Activated CD4-positive, CD25-positive, alpha-beta regulatory T cell treated with anti-CD3 and anti-CD28 coated beads, Interleukin-2, amount 50 U/mL, for 72 hours (primary cell): ENCODE results near the gene HTR3D.
"Not testable (repeated sequence)": the region's sequence is repeated elsewhere in the genome, so short reads cannot be mapped to it uniquely, and the experiment has no call there.

Experiments used
- DNase-seq: peaks from one replicate; pipeline ENCODE4 v3.0.0; 2021

The HTR3D gene, protein sequence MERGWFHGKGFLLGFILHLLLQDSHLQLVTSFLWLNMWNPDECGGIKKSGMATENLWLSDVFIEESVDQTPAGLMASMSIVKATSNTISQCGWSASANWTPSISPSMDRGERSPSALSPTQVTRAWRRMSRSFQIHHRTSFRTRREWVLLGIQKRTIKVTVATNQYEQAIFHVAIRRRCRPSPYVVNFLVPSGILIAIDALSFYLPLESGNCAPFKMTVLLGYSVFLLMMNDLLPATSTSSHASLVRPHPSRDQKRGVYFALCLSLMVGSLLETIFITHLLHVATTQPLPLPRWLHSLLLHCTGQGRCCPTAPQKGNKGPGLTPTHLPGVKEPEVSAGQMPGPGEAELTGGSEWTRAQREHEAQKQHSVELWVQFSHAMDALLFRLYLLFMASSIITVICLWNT

GRCh38 chr3:184031187-184031792 is at the start of gene HTR3D:
Gene HTR3D (plus strand): TSS chr3:184031742. CDS start chr3:184031742, 0 bp downstream.
- no peak for DNase-seq

GRCh38 chr3:183981990-183982644 is 49.4 kb upstream of the HTR3D start:
- DNase-seq: no peak

GRCh38 chr3:183984127-183984740 is 47.3 kb upstream of the HTR3D start:
- no peak for DNase-seq

GRCh38 chr3:183984749-183985729 is 46.5 kb upstream of the HTR3D start:
- DNase-seq: no peak

DNA sequence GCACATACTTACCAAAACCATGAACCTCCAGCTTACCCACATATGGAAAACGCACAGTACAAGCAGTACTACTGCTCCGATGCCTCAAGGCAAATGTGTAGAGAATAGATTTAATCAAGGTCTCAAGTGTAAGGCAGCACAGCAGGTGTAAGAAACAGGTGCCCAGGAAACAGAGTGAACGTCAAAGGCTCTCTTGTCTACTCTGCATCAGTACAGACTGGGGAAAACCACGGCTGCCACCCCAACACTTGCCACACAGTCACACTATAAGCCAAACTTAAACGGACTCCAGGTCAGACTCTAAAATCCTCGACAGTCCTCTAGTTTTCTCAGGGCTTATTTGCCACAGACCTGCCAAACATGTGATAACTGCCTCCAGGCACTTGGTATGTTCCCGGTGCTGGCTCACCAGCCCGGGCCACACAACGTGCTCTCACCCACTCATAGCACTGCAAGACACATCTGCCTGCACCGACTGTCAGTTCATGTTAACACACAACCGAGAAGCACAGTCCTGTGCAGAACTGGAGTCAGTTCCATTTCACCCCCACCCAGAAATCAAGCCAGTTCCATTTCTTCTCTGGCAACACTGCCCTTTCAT is 44.4 kb upstream of the HTR3D start:
- DNase-seq: no peak

- no peak for DNase-seq
These were observed 43.2 kb upstream of the HTR3D start for GRCh38 chr3:183988216-183988790.

DNA sequence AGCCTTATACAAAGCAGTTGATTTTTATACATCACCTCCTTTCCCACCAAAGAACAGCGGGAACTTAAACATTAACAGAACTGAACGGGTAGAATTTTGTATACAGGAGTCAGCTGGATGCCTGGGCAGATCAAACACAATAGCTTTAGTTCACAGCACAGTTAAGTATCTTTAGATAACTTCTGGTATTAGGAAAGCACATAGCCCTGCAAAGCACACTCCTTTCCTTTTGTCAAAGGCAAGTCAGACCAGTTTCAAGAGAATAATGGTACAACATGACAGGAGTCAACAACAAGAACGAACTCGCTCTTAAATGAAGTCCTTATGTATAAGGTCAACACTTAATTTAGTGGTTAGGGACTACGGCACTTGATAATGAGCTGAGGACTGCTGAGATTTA is 40.1 kb upstream of the HTR3D start:
- no peak for DNase-seq

DNA sequence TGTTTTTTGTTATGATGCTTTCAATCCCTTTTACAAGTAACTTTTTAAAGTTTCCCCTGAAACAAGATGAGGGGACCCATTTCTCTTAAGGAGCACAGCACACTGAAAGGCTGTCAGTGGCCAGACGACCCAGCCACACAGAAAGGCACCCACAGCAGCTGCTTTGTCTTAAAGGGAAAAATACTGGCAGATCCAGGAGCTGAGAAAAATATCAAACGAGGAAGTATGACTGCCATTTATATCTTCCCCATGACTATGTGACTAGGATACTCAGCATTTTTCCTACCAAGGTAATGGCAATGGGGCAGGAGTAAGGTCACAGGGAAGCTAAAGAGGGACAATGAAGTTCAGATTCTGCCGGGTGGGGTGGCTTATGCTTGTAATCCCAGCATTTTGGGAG is 29.8 kb upstream of the HTR3D start:
- DNase-seq: no peak

- no peak for DNase-seq
These were observed 29.1 kb upstream of the HTR3D start for GRCh38 chr3:184002469-184002868.

- no peak for DNase-seq
These were observed 28.2 kb upstream of the HTR3D start for GRCh38 chr3:184003187-184003967.

DNA sequence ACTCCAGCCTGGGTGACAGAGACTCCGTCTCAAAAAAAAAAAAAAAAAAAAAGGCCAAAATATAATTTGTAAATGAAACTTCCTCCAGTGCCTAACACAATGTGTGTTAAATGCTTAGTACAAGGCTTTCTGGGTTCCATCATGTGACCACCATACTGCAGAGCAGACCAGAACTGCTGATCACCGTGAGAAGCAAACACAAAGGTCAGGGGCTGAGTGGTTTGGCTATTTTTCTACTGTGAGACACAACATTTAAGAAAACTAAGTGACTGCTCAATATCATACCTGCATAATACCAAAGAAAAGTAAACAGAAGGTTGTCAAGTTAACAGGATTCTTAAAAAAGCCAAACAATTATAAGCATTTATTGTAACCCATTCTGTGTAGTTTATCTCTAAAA is 27.1 kb upstream of the HTR3D start:
- no peak for DNase-seq

- DNase-seq: no peak
These were observed 25.5 kb upstream of the HTR3D start for GRCh38 chr3:184005941-184006507.

GRCh38 chr3:184007143-184007813 is 24.3 kb upstream of the HTR3D start:
- not testable (repeated sequence) for DNase-seq

DNA sequence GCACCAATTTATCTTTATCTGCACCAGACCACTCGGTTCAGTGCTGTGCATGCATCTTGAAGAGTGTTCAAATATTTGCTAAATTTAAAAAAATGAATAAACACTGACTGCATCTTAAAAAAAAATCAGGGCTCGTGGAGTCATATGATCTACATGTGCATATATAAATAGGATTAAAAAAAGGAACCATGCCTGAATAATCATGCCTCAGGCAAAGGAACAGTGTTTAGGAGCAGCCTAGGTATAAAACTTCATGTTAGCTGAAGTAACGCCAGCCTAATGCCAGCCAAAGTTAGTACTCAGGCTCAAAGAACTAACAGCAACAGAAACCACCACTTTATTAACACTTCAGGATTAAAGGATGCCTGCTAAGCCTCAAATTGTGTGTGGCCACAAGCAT is 23.4 kb upstream of the HTR3D start:
- no peak for DNase-seq

GRCh38 chr3:184011230-184011876 is 20.2 kb upstream of the HTR3D start:
- DNase-seq: no peak

GRCh38 chr3:184011937-184012889 is 19.3 kb upstream of the HTR3D start:
- no peak for DNase-seq

DNA sequence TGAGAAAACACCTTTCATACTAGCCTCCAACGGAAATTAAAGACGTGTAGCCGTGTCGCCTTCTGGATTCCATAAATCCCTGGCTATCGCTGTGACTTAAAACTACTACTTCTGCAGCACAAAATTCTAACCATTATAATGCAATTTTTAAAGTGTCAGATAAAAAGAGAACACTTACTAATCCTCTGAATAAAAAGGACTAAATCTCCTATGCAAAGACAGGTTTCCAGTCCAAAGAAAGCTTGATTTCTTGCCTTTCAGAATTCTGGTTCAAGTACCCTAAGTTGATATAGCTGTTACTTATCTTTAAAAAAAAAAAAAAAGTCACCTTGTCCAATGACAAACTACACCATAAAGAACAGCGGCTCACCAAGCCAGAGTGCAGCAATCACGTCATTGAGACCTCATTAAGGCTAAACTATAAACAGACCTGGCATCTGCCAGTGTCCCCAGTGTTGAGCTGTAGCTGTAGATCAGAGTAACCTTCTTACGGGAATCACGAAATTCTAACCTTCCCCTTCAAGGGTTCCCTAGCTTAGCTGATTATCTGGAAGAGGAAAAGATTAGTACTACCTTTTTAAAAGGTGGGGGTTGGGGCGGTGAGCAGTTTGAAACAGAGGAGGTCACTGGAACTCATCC is 16.0 kb upstream of the HTR3D start:
- no peak for DNase-seq
